GM12878 (cell line): ENCODE data around the gene ATP6V0C. TPM values are rescaled to one million over a fixed set of nuclear protein-coding genes. Genes with fewer than 3 reads are reported as not detected.

ENCODE experiments used
- ATAC-seq: fragments of 200-7000 bp; cut with Tn5 transposase; 3 replicates; pipeline ENCODE4 v1.9.1; 2020; ENCODE audit warnings: mild to moderate bottlenecking, moderate library complexity
- BruUV-seq: library from RNA; stranded (reverse); fragments of 400-500 nt; replicated peaks from 2 replicates; lab custom pipeline; 2021; lab: Mats Ljungman, UMichigan
- CTCF ChIA-PET: fragments of 300-600 bp; sonication (Branson Sonifier 250); formaldehyde crosslinking; extraction: SDS; loops from one replicate; lab custom pipeline; 2021; ENCODE audit warnings: inconsistent platforms; lab: Yijun Ruan, JAX
- POLR2A ChIA-PET: fragments of 350-600 bp; formaldehyde crosslinking; extraction: SDS; loops from one replicate; lab custom pipeline; 2021; ENCODE audit warnings: inconsistent platforms; lab: Charles Lee
- RAD21 ChIA-PET: fragments of 300-600 bp; sonication (Branson Sonifier 250); formaldehyde crosslinking; loops from one replicate; lab custom pipeline; 2023; ENCODE audit warnings: antibody characterized with exemption; ENCODE audit not compliant: unreplicated experiment; lab: Charles Lee
- SMC1A ChIA-PET: fragments of 300-600 bp; sonication (Branson Sonifier 250); formaldehyde crosslinking; loops from one replicate; lab custom pipeline; 2023; ENCODE audit not compliant: unreplicated experiment, uncharacterized antibody; lab: Charles Lee
- DNase-seq: peaks from one replicate; pipeline ENCODE4 v3.0.0-alpha.2; 2011; ENCODE audit warnings: low read depth, low spot score
- FAIRE-seq: peaks from 3 replicates; lab custom pipeline; 2011; peaks lifted over from hg19 to GRCh38; lab: Jason Lieb, UNC
- H2AFZ ChIP-seq: 2 replicates; pipeline ENCODE4 v1.6.0; 2011; ENCODE audit warnings: low read depth, low read length, control low read depth; ENCODE audit not compliant: control insufficient read depth
- H3K27ac ChIP-seq: 2 replicates; pipeline ENCODE4 v1.5.1; 2011; ENCODE audit warnings: control low read depth; ENCODE audit not compliant: control insufficient read depth, insufficient read depth
- H3K27me3 ChIP-seq, 2 experiments: replicated peaks in 1 of 2; 2 replicates each; pipeline versions ENCODE4 v1.6.0 to v1.6.1; 2011; ENCODE audit warnings: low read length in 1 of 2; ENCODE audit not compliant: control insufficient read depth in 2 of 2, insufficient read depth in 2 of 2
- H3K36me3 ChIP-seq, 2 experiments: 2 replicates each; pipeline ENCODE4 v1.5.1; 2011; ENCODE audit warnings: low read length in 1 of 2; ENCODE audit not compliant: control insufficient read depth in 2 of 2, insufficient read depth in 2 of 2
- H3K4me1 ChIP-seq: 2 replicates; pipeline ENCODE4 v1.6.1; 2011; ENCODE audit warnings: mild to moderate bottlenecking, low read length, moderate library complexity, mixed read lengths; ENCODE audit not compliant: control insufficient read depth, insufficient read depth
- H3K4me2 ChIP-seq: 2 replicates; pipeline ENCODE4 v1.6.0; 2011; ENCODE audit warnings: control low read depth; ENCODE audit not compliant: control insufficient read depth, insufficient read depth
- H3K4me3 ChIP-seq: fragments of 200-600 bp; sonication (generic); 2 replicates; pipeline ENCODE4 v1.5.1; 2016
- H3K79me2 ChIP-seq: 2 replicates; pipeline ENCODE4 v1.6.0; 2011; ENCODE audit warnings: low read length; ENCODE audit not compliant: control insufficient read depth, insufficient read depth
- H3K9ac ChIP-seq: 2 replicates; pipeline ENCODE4 v1.8.0; 2011; ENCODE audit warnings: low read length, control low read depth, mixed read lengths; ENCODE audit not compliant: control insufficient read depth, insufficient read depth
- H3K9me3 ChIP-seq: replicated peaks from 3 replicates; pipeline ENCODE4 v1.5.1; 2011; ENCODE audit warnings: mild to moderate bottlenecking, low read length; ENCODE audit not compliant: control insufficient read depth, insufficient read depth
- H4K20me1 ChIP-seq: 2 replicates; pipeline ENCODE4 v1.6.0; 2011; ENCODE audit not compliant: control insufficient read depth, insufficient read depth
- BACH1 ChIP-seq: fragments of 450-650 bp; IDR thresholded peaks from 2 replicates; pipeline ENCODE4 v1.6.1; 2017; ENCODE audit warnings: mild to moderate bottlenecking, borderline replicate concordance
- BCL11A ChIP-seq: IDR thresholded peaks from 2 replicates; pipeline ENCODE4 v1.6.1; 2011; ENCODE audit warnings: low read depth, low read length
- IKZF1 ChIP-seq: fragments of 450-650 bp; conservative IDR thresholded peaks from 2 replicates; pipeline ENCODE4 v1.6.1; 2017; ENCODE audit warnings: antibody characterized with exemption, mild to moderate bottlenecking
- IKZF2 ChIP-seq, 2 experiments: fragments of 450-650 bp; IDR thresholded peaks; 2 replicates each; pipeline ENCODE4 v1.6.1; 2017; ENCODE audit warnings: mild to moderate bottlenecking in 2 of 2, moderate library complexity in 2 of 2
- SKIL ChIP-seq: fragments of 450-650 bp; IDR thresholded peaks from 2 replicates; pipeline ENCODE4 v1.6.1; 2017; ENCODE audit warnings: mild to moderate bottlenecking, low read depth, inconsistent platforms; ENCODE audit not compliant: poor library complexity, severe bottlenecking
- SMAD1 ChIP-seq: fragments of 450-650 bp; IDR thresholded peaks from 2 replicates; pipeline ENCODE4 v1.6.1; 2018; ENCODE audit warnings: mild to moderate bottlenecking, low read depth; ENCODE audit not compliant: partially characterized antibody
- SRF ChIP-seq, 2 experiments: IDR thresholded peaks; 2 replicates each; pipeline ENCODE4 v1.6.1; 2011; ENCODE audit warnings: low read depth in 2 of 2, low read length in 2 of 2, mild to moderate bottlenecking in 1 of 2, moderate library complexity in 1 of 2
- STAT3 ChIP-seq: IDR thresholded peaks from 2 replicates; pipeline ENCODE4 v1.6.1; 2011; ENCODE audit warnings: low read depth, low read length, improper control_type of control experiment
- SUPT20H ChIP-seq: IDR thresholded peaks from 2 replicates; pipeline ENCODE4 v1.6.1; 2011; ENCODE audit warnings: low read depth, mild to moderate bottlenecking, low read length, moderate library complexity, borderline replicate concordance; ENCODE audit not compliant: control insufficient read depth
- TCF3 ChIP-seq: IDR thresholded peaks from 2 replicates; pipeline ENCODE4 v1.6.1; 2012; ENCODE audit warnings: low read depth, mild to moderate bottlenecking, low read length, borderline replicate concordance; ENCODE audit not compliant: insufficient read depth
- ZBTB33 ChIP-seq: fragments of 450-650 bp; IDR thresholded peaks from 2 replicates; pipeline ENCODE4 v1.6.1; 2017; ENCODE audit warnings: mild to moderate bottlenecking
- ZNF622 ChIP-seq: fragments of 450-650 bp; IDR thresholded peaks from 2 replicates; pipeline ENCODE4 v1.6.1; 2017; ENCODE audit warnings: mild to moderate bottlenecking, inconsistent platforms
- WGBS: methylation state at CpG from one replicate; pipeline ENCODE4 v1.1.6; 2016; ENCODE audit warnings: low lambda C conversion rate; ENCODE audit not compliant: insufficient replicate concordance, insufficient coverage; ENCODE audit errors: missing lambda C conversion rate; 5-methylcytosine and 5-hydroxymethylcytosine counted together
- in situ Hi-C: fragments of 300-500 bp; cut with MboI; formaldehyde crosslinking; loops from 9 replicates; pipeline ENCODE4 v1.14.3; 2018; ENCODE audit warnings: mixed read lengths
- intact Hi-C: fragments of 100-400 bp; cut with micrococcal nuclease; formaldehyde crosslinking; loops from one replicate; pipeline ENCODE4 v1.14.2; 2022; ENCODE audit not compliant: unreplicated experiment
- polyA plus RNA-seq, 11 experiments: library from polyadenylated mRNA; depleted of rRNA in 4 of 11; unstranded in 6 of 11; stranded (reverse) in 5 of 11; fragments of >200 nt; fragmentation: Nextera tagmentation in 4 of 11; fragmentation: Illumina TruSeq in 1 of 11; extraction: Ambion mirVana in 4 of 11; extraction: Trizol in 1 of 11; gene quantifications; 1 replicate in 1 of 11; 2 replicates in 10 of 11; pipeline versions ENCODE4 v1.2.1 to v1.2.3, GENCODE V29; 2011 to 2016; ENCODE audit warnings: inconsistent platforms in 2 of 11, missing spikeins in 2 of 11, low read depth in 1 of 11
- total RNA-seq, 4 experiments: library from RNA; depleted of rRNA in 3 of 4; stranded (reverse); fragments of >200 nt in 3 of 4; fragmentation: Illumina TruSeq in 1 of 4; extraction: Trizol in 1 of 4; gene quantifications; 2 replicates each; pipeline versions ENCODE4 v1.2.1 to v1.2.3, GENCODE V29; 2013 to 2021

Gene ATP6V0C
- total and polyA plus RNA-seq, 10 of the 15 experiments (the other 5 are each of a cell fraction or from before 2014, with no cell fraction given): 2.4 to 135 (median 18.4) TPM

GRCh38 chr16:2492292-2492691 is 21.5 kb upstream of the ATP6V0C start:
- no peak for TF ChIP-seq SMAD1
- no peak for TF ChIP-seq BACH1
- TF ChIP-seq SRF (IDR thresholded peaks at IDR 0.05; ENCODE audit: low read depth in 2 of 2, low read length in 2 of 2): no peak
- TF ChIP-seq STAT3: no peak
- TF ChIP-seq SUPT20H: no peak
- no peak for TF ChIP-seq IKZF2 (IDR thresholded peaks at IDR 0.05)
- no peak for TF ChIP-seq ZNF622
- TF ChIP-seq, all 136 proteins: peak for 0
- SMC1A ChIA-PET: no interaction called here
- Histone ChIP-seq H3K27me3 (no peaks in the 10 kb centered on the region), H3K36me3 (peaks cover 0 to 9% of the 10 kb centered on the region in 2 experiments; a peak in 2 of 4 replicates), H3K9ac (no peak overlapping the region), H3K4me3 (no peak overlapping the region), H4K20me1 (no peaks in the 10 kb centered on the region), H2AFZ (no peak overlapping the region), H3K4me2 (no peak overlapping the region), H3K27ac (no peak overlapping the region), H3K9me3 (no peaks in the 10 kb centered on the region), H3K4me1 (peaks cover 7% of the 10 kb centered on the region), H3K79me2 (no peaks in the 10 kb centered on the region)
- in situ Hi-C loops: loop anchor here (10.0 kb wide), 1 partner anchor 477 kb away; the partner anchor contains the start of gene NPW
- RAD21 ChIA-PET: no interaction called here
- CTCF ChIA-PET: no interaction called here
- DNase-seq (no peak), ATAC-seq (no peak), FAIRE-seq (no peak)
- BruUV-seq: no TSS peak
- intact Hi-C loops: no loop called here
- WGBS: 92% methylated on average over 13 of the region's 13 CpGs
- POLR2A ChIA-PET: no interaction called here

- CTCF ChIA-PET: no interaction called here
- SMC1A ChIA-PET: no interaction called here
- H3K4me2 ChIP-seq: no peak overlapping the region
- H3K79me2 ChIP-seq: no peaks in the 10 kb centered on the region
- TF ChIP-seq ZBTB33 (no peak), IKZF1 (no peak), TCF3 (no peak), BCL11A (no peak), SKIL (no peak)
- H3K4me1 ChIP-seq: no peaks in the 10 kb centered on the region
- DNase-seq: no peak
- no TSS peak for BruUV-seq
- POLR2A ChIA-PET: no interaction called here
- no peak overlapping the region for H2AFZ ChIP-seq
- H3K27me3 ChIP-seq: no peaks in the 10 kb centered on the region
- RAD21 ChIA-PET: no interaction called here
- H3K36me3 ChIP-seq: peaks cover 0 to 11% of the 10 kb centered on the region in 2 experiments; a peak in 2 of 4 replicates
- in situ Hi-C loops (loop anchor here (10.0 kb wide), 1 partner anchor 479 kb away; the partner anchor contains the start of gene NPW), intact Hi-C loops (no loop called here)
- no peak for FAIRE-seq
- ATAC-seq: no peak
- H3K4me3 ChIP-seq: no peak overlapping the region
- no peaks in the 10 kb centered on the region for H4K20me1 ChIP-seq
- no peak overlapping the region for H3K9ac ChIP-seq
- WGBS: 86% methylated on average over 6 of the region's 6 CpGs
- H3K9me3 ChIP-seq: no peaks in the 10 kb centered on the region
- H3K27ac ChIP-seq: no peak overlapping the region
These were observed 20.1 kb upstream of the ATP6V0C start for GRCh38 chr16:2493605-2494004.
